ENCODE measurements around the gene CSF1R. TPM values are rescaled to one million over a fixed set of nuclear protein-coding genes. Genes with fewer than 3 reads are reported as not detected.
A peak's percentile ranks its signal among the peaks of the same experiment; 100 is the strongest.

Gene CSF1R
- total and polyA plus RNA-seq, 8 donors = 3.0 to 235 (median 25.2) TPM

- peaks cover 0 to 16% (median 4%) of the 10 kb centered on the region in 4 donors for H3K36me3 ChIP-seq
- peak overlapping the region in 1 of 5 donors; percentile 53 for H3K27ac ChIP-seq
- no peaks in the 10 kb centered on the region for H3K9me3 ChIP-seq
- intact Hi-C loops (cut with DNase I; ENCODE audit: low total_unique reads) = no loop called here
- no peaks in the 10 kb centered on the region for H3K27me3 ChIP-seq
- DNase-seq = no peak
- H3K4me1 ChIP-seq = peaks cover 0 to 25% (median 0%) of the 10 kb centered on the region in 4 donors
- no peak overlapping the region for H3K4me3 ChIP-seq
- TF ChIP-seq POLR2A (IDR thresholded peaks at IDR 0.05) (no peak), EP300 (IDR thresholded peaks at IDR 0.05) (no peak), POLR2AphosphoS5 (IDR thresholded peaks at IDR 0.05) (no peak), CTCF (IDR thresholded peaks at IDR 0.05) (no peak)
- 71 to 86% (median 76%) methylated on average over 5 to 6 of the region's 6 CpGs for WGBS, 5 donors
These were observed 21.0 kb downstream of the CSF1R start for GRCh38 chr5:150065346-150065745.

GRCh38 chr5:150064681-150065220, 21.6 kb downstream of the CSF1R start:
- TF ChIP-seq POLR2A (IDR thresholded peaks at IDR 0.05) = no peak
- TF ChIP-seq POLR2AphosphoS5 (IDR thresholded peaks at IDR 0.05) = no peak
- TF ChIP-seq EP300 (IDR thresholded peaks at IDR 0.05) = no peak
- TF ChIP-seq CTCF (IDR thresholded peaks at IDR 0.05) = no peak
- 81 to 85% (median 83%) methylated on average over 6 to 7 of the region's 7 CpGs for WGBS, 5 donors
- no peaks in the 10 kb centered on the region for H3K27me3 ChIP-seq
- H3K36me3 ChIP-seq = peaks cover 0 to 16% (median 4%) of the 10 kb centered on the region in 4 donors
- no peak for DNase-seq
- peak overlapping the region in 1 of 5 donors; percentile 32 for H3K27ac ChIP-seq
- peaks cover 0 to 25% (median 0%) of the 10 kb centered on the region in 4 donors for H3K4me1 ChIP-seq
- H3K4me3 ChIP-seq = no peak overlapping the region
- H3K9me3 ChIP-seq = no peaks in the 10 kb centered on the region
- intact Hi-C loops (cut with DNase I; ENCODE audit: low total_unique reads) = no loop called here

- intact Hi-C loops (cut with DNase I; ENCODE audit: low total_unique reads) = no loop called here
- Histone ChIP-seq H3K27ac (peak overlapping the region in 1 of 5 donors; percentile 32), H3K4me3 (no peak overlapping the region), H3K4me1 (peaks cover 0 to 25% (median 0%) of the 10 kb centered on the region in 4 donors), H3K9me3 (no peaks in the 10 kb centered on the region), H3K27me3 (no peaks in the 10 kb centered on the region), H3K36me3 (peaks cover 0 to 16% (median 4%) of the 10 kb centered on the region in 4 donors)
- DNase-seq = no peak
- WGBS, 5 donors = 75 to 86% (median 84%) methylated on average over 5 of the region's 5 CpGs
- TF ChIP-seq POLR2AphosphoS5 (IDR thresholded peaks at IDR 0.05) (no peak), EP300 (IDR thresholded peaks at IDR 0.05) (no peak), POLR2A (IDR thresholded peaks at IDR 0.05) (no peak), CTCF (IDR thresholded peaks at IDR 0.05) (no peak)
These were observed 22.7 kb downstream of the CSF1R start for GRCh38 chr5:150063638-150064037.

- intact Hi-C loops (cut with DNase I; ENCODE audit: low total_unique reads) = no loop called here
- H3K4me3 ChIP-seq = no peak overlapping the region
- no peak overlapping the region for H3K27ac ChIP-seq
- DNase-seq = no peak
- 69 to 95% (median 82%) methylated on average over 2 of the region's 2 CpGs for WGBS, 5 donors
- H3K27me3 ChIP-seq = no peaks in the 10 kb centered on the region
- H3K9me3 ChIP-seq = no peaks in the 10 kb centered on the region
- no peak for TF ChIP-seq EP300 (IDR thresholded peaks at IDR 0.05)
- no peak for TF ChIP-seq POLR2AphosphoS5 (IDR thresholded peaks at IDR 0.05)
- TF ChIP-seq POLR2A (IDR thresholded peaks at IDR 0.05) = no peak
- no peak for TF ChIP-seq CTCF (IDR thresholded peaks at IDR 0.05)
- H3K4me1 ChIP-seq = peaks cover 0 to 18% (median 0%) of the 10 kb centered on the region in 4 donors
- peaks cover 0 to 5% (median 2%) of the 10 kb centered on the region in 4 donors for H3K36me3 ChIP-seq
These were observed 24.0 kb downstream of the CSF1R start for GRCh38 chr5:150062216-150062922.

All from stomach (tissue), 9 donors.